ENCODE data around the gene CALHM3.

Gene CALHM3

GRCh38 chr10:103475437-103475836 is 3.6 kb downstream of the CALHM3 start:
- FAIRE-seq (no peak), DNase-seq (ENCODE audit: low spot score) (no peak)

GRCh38 chr10:103474077-103474476 is 5.0 kb downstream of the CALHM3 start:
- FAIRE-seq: no peak
- no peak for DNase-seq (ENCODE audit: low spot score)

- FAIRE-seq: no peak
- DNase-seq (ENCODE audit: low spot score): no peak
These were observed 5.8 kb downstream of the CALHM3 start for GRCh38 chr10:103473261-103473671.

GRCh38 chr10:103472005-103472404 is 7.0 kb downstream of the CALHM3 start:
- no peak for DNase-seq (ENCODE audit: low spot score)
- FAIRE-seq: no peak

GRCh38 chr10:103470761-103471653 is 8.0 kb downstream of the CALHM3 start:
- DNase-seq (ENCODE audit: low spot score): no peak
- FAIRE-seq: no peak

GRCh38 chr10:103469201-103469600 is 9.8 kb downstream of the CALHM3 start:
- no peak for FAIRE-seq
- DNase-seq (ENCODE audit: low spot score): no peak

- no peak for FAIRE-seq
- DNase-seq (ENCODE audit: low spot score): no peak
These were observed 11.6 kb downstream of the CALHM3 start for GRCh38 chr10:103467406-103467805.

- no peak for FAIRE-seq
- DNase-seq (ENCODE audit: low spot score): no peak
These were observed 12.3 kb downstream of the CALHM3 start for GRCh38 chr10:103466734-103467133.

- DNase-seq (ENCODE audit: low spot score) (no peak), FAIRE-seq (no peak)
These were observed 13.4 kb downstream of the CALHM3 start for GRCh38 chr10:103465411-103466179.

GRCh38 chr10:103463499-103463898 is 15.5 kb downstream of the CALHM3 start:
- DNase-seq (ENCODE audit: low spot score) (no peak), FAIRE-seq (no peak)

- DNase-seq (ENCODE audit: low spot score) (no peak), FAIRE-seq (no peak)
These were observed 19.4 kb downstream of the CALHM3 start for GRCh38 chr10:103459615-103460014.

- FAIRE-seq (no peak), DNase-seq (ENCODE audit: low spot score) (no peak)
These were observed 20.3 kb downstream of the CALHM3 start, which contains the start of gene CALHM1 for GRCh38 chr10:103458720-103459119. Gene CALHM1, minus strand, starts transcription at chr10:103458900. Its CDS starts 149 bp downstream, at chr10:103458751.

- no peak for DNase-seq (ENCODE audit: low spot score)
- FAIRE-seq: no peak
These were observed 21.0 kb downstream of the CALHM3 start for GRCh38 chr10:103457896-103458583.

- FAIRE-seq: no peak
- no peak for DNase-seq (ENCODE audit: low spot score)
These were observed 21.8 kb downstream of the CALHM3 start for GRCh38 chr10:103457176-103457712.

- DNase-seq (ENCODE audit: low spot score): no peak
- no peak for FAIRE-seq
These were observed 22.9 kb downstream of the CALHM3 start for GRCh38 chr10:103456074-103456660.

- FAIRE-seq: no peak
- DNase-seq (ENCODE audit: low spot score): no peak
These were observed 23.8 kb downstream of the CALHM3 start for GRCh38 chr10:103455235-103455634.

GRCh38 chr10:103454026-103454425 is 25.0 kb downstream of the CALHM3 start:
- DNase-seq (ENCODE audit: low spot score) (no peak), FAIRE-seq (no peak)

GRCh38 chr10:103452506-103453230 is 26.4 kb downstream of the CALHM3 start:
- DNase-seq (ENCODE audit: low spot score) (no peak), FAIRE-seq (no peak)

GRCh38 chr10:103451831-103452505 is 27.1 kb downstream of the CALHM3 start, which contains the start of gene CALHM2:
Gene CALHM2, minus strand, starts transcription at chr10:103452370. Its CDS starts 2,429 bp downstream, at chr10:103449941.
- DNase-seq (ENCODE audit: low spot score) (no peak), FAIRE-seq (no peak)
